ENCODE measurements around the gene TTC12. TPM values are rescaled to one million over a fixed set of nuclear protein-coding genes. Genes with fewer than 3 reads are reported as not detected.
"Not testable (repeated sequence)": the region's sequence is repeated elsewhere in the genome, so short reads cannot be mapped to it uniquely, and the experiment has no call there.

TTC12 gene
- total RNA-seq, 1 donor: 21.4 TPM

GRCh38 chr11:113296447-113297205, 17.8 kb upstream of the TTC12 start:
- TF ChIP-seq CTCF (IDR thresholded peaks at IDR 0.05; ENCODE audit: extremely low read depth, low read depth, low read length): no peak
- no peak overlapping the region for H2AFZ ChIP-seq (ENCODE audit: low read length)
- H3K27me3 ChIP-seq (ENCODE audit: insufficient read depth, low read length): peaks cover 29% of the 10 kb centered on the region
- H4K20me1 ChIP-seq (ENCODE audit: insufficient read depth, low read length): no peaks in the 10 kb centered on the region
- no peaks in the 10 kb centered on the region for H3K36me3 ChIP-seq (ENCODE audit: insufficient read depth, low read length)
- H3K27ac ChIP-seq (ENCODE audit: low read depth, low read length): no peak overlapping the region
- no peaks in the 10 kb centered on the region for H3K4me1 ChIP-seq (ENCODE audit: insufficient read depth, low read length)
- H3K9me3 ChIP-seq (ENCODE audit: low read depth, low read length): no peaks in the 10 kb centered on the region
- no peak overlapping the region for H3K4me2 ChIP-seq (ENCODE audit: insufficient read depth, low read length)
- H3K4me3 ChIP-seq (ENCODE audit: insufficient read depth, low read length): no peak overlapping the region
- DNase-seq (ENCODE audit: insufficient read length, low spot score, missing footprints): no peak
- no peaks in the 10 kb centered on the region for H3K79me2 ChIP-seq (ENCODE audit: insufficient read depth, low read length)

DNA sequence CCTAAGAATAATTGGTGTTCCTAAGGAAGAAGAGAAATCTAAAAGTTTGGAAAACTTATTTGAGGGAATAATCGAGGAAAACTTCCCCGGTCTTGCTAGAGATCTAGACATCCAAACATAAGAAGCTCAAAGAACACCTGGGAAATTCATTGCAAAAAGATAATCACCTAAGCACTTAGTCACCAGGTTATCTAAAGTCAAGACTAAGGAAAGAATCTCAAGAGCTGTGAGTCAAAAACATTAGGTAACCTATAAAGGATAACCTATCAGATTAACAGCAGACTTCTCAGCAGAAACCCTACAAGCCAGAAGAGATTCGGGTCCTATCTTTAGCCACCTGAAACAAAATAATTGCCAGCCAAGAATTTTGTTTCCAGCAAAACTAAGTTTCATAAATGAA, 15.9 kb upstream of the TTC12 start:
- not testable (repeated sequence) for H4K20me1 ChIP-seq (ENCODE audit: insufficient read depth, low read length); H3K36me3 ChIP-seq (ENCODE audit: insufficient read depth, low read length); H3K9me3 ChIP-seq (ENCODE audit: low read depth, low read length); H3K4me2 ChIP-seq (ENCODE audit: insufficient read depth, low read length); H3K79me2 ChIP-seq (ENCODE audit: insufficient read depth, low read length); DNase-seq (ENCODE audit: insufficient read length, low spot score, missing footprints); H3K4me3 ChIP-seq (ENCODE audit: insufficient read depth, low read length); H3K4me1 ChIP-seq (ENCODE audit: insufficient read depth, low read length); H3K27ac ChIP-seq (ENCODE audit: low read depth, low read length); H2AFZ ChIP-seq (ENCODE audit: low read length)
- H3K27me3 ChIP-seq (ENCODE audit: insufficient read depth, low read length): peaks cover 24% of the 10 kb centered on the region

- no peak for TF ChIP-seq CTCF (IDR thresholded peaks at IDR 0.05; ENCODE audit: extremely low read depth, low read depth, low read length)
- no peaks in the 10 kb centered on the region for H3K4me1 ChIP-seq (ENCODE audit: insufficient read depth, low read length)
- H4K20me1 ChIP-seq (ENCODE audit: insufficient read depth, low read length): no peaks in the 10 kb centered on the region
- no peak overlapping the region for H3K4me2 ChIP-seq (ENCODE audit: insufficient read depth, low read length)
- no peaks in the 10 kb centered on the region for H3K36me3 ChIP-seq (ENCODE audit: insufficient read depth, low read length)
- H3K27me3 ChIP-seq (ENCODE audit: insufficient read depth, low read length): peaks cover 8% of the 10 kb centered on the region
- no peak for DNase-seq (ENCODE audit: insufficient read length, low spot score, missing footprints)
- no peak overlapping the region for H3K4me3 ChIP-seq (ENCODE audit: insufficient read depth, low read length)
- no peak overlapping the region for H2AFZ ChIP-seq (ENCODE audit: low read length)
- no peaks in the 10 kb centered on the region for H3K9me3 ChIP-seq (ENCODE audit: low read depth, low read length)
- H3K27ac ChIP-seq (ENCODE audit: low read depth, low read length): no peak overlapping the region
- H3K79me2 ChIP-seq (ENCODE audit: insufficient read depth, low read length): no peaks in the 10 kb centered on the region
These were observed 9.5 kb upstream of the TTC12 start for GRCh38 chr11:113304916-113305315.

DNA sequence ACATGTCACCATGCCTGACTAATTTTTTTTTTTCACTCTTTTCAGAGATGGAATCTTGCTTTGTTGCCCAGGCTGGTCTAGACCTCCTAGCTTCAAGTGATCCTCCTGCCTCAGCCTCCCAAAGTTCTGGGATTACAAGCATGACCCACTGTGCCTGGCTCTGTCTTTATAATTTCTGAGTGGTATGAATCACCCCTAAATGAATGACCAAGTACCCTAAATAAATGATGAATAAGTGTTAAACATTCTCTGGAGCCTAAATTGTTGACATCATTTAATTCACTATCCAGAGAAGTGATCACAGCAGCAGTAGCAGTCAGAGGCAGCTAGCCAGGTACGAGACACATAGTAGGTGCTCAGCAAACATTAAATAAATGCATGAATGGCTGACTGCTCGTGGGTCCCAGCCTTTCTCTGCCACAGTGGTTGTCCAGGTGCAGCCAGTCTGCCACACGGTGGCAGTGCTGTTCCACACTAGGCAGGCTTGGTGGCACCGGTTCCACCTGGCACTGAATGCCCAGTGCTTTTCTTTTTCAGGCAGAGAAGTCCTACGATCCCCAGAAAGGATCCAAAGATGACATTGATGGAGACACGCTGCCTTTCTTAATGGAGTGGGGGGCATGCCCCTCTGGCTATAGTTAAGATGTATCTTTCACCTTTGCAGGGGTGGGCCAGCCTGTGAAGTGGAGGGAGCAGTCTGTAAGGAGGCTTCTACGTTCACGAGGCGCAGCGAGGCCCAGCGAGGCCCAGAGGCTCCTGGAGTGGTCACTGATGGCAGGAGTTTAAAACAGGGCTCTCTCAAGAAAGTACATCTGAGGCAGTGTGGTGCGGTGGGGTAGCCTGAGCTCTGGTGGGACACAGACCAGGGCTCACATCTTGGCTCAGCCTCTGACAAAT, 8.7 kb upstream of the TTC12 start:
- no peak overlapping the region for H3K27ac ChIP-seq (ENCODE audit: low read depth, low read length)
- H3K4me3 ChIP-seq (ENCODE audit: insufficient read depth, low read length): no peak overlapping the region
- peaks cover 4% of the 10 kb centered on the region for H3K27me3 ChIP-seq (ENCODE audit: insufficient read depth, low read length)
- H3K79me2 ChIP-seq (ENCODE audit: insufficient read depth, low read length): no peaks in the 10 kb centered on the region
- no peaks in the 10 kb centered on the region for H3K9me3 ChIP-seq (ENCODE audit: low read depth, low read length)
- H3K4me2 ChIP-seq (ENCODE audit: insufficient read depth, low read length): no peak overlapping the region
- H4K20me1 ChIP-seq (ENCODE audit: insufficient read depth, low read length): no peaks in the 10 kb centered on the region
- TF ChIP-seq CTCF (IDR thresholded peaks at IDR 0.05; ENCODE audit: extremely low read depth, low read depth, low read length): peak; percentile 97
- no peak overlapping the region for H2AFZ ChIP-seq (ENCODE audit: low read length)
- DNase-seq (ENCODE audit: insufficient read length, low spot score, missing footprints): peak; percentile 86
- no peaks in the 10 kb centered on the region for H3K4me1 ChIP-seq (ENCODE audit: insufficient read depth, low read length)
- H3K36me3 ChIP-seq (ENCODE audit: insufficient read depth, low read length): no peaks in the 10 kb centered on the region

Data from osteoblast (primary cell).